GM21447 (cell line): ENCODE measurements around the gene ANTXR1.

Experiments
- ATAC-seq: cut with Tn5 transposase; IDR thresholded peaks from one replicate; pipeline ENCODE4 v1.9.1; 2021; ENCODE audit not compliant: unreplicated experiment

ANTXR1 gene

GRCh38 chr2:69092857-69093256, 79.9 kb downstream of the ANTXR1 start:
- ATAC-seq = no peak

- no peak for ATAC-seq
Observed at GRCh38 chr2:69095305-69095704, 82.3 kb downstream of the ANTXR1 start.

- ATAC-seq = no peak
Observed at GRCh38 chr2:69096326-69097095, 83.5 kb downstream of the ANTXR1 start.

- ATAC-seq = no peak
Observed at GRCh38 chr2:69097148-69097610, 84.2 kb downstream of the ANTXR1 start.

- no peak for ATAC-seq
Observed at GRCh38 chr2:69097891-69098655, 85.1 kb downstream of the ANTXR1 start.

GRCh38 chr2:69099541-69099940, 86.6 kb downstream of the ANTXR1 start:
- no peak for ATAC-seq

GRCh38 chr2:69100220-69100723, 87.3 kb downstream of the ANTXR1 start:
- ATAC-seq = no peak

- ATAC-seq = no peak
Observed at GRCh38 chr2:69102041-69102593, 89.1 kb downstream of the ANTXR1 start.

- no peak for ATAC-seq
Observed at GRCh38 chr2:69103419-69103818, 90.4 kb downstream of the ANTXR1 start.

GRCh38 chr2:69104261-69104660, 91.3 kb downstream of the ANTXR1 start:
- no peak for ATAC-seq

- no peak for ATAC-seq
Observed at GRCh38 chr2:69109255-69109654, 96.3 kb downstream of the ANTXR1 start.

- no peak for ATAC-seq
Observed at GRCh38 chr2:69111076-69111475, 98.1 kb downstream of the ANTXR1 start.

- no peak for ATAC-seq
Observed at GRCh38 chr2:69113627-69114026, 100.6 kb downstream of the ANTXR1 start.

- ATAC-seq = no peak
Observed at GRCh38 chr2:69114534-69114933, 101.6 kb downstream of the ANTXR1 start.

- no peak for ATAC-seq
Observed at GRCh38 chr2:69116438-69116837, 103.5 kb downstream of the ANTXR1 start.

GRCh38 chr2:69118609-69119008, 105.6 kb downstream of the ANTXR1 start:
- ATAC-seq = no peak

- ATAC-seq = no peak
Observed at GRCh38 chr2:69119104-69119894, 106.3 kb downstream of the ANTXR1 start.

- no peak for ATAC-seq
Observed at GRCh38 chr2:69122271-69122670, 109.3 kb downstream of the ANTXR1 start.

GRCh38 chr2:69123182-69123581, 110.2 kb downstream of the ANTXR1 start:
- no peak for ATAC-seq

- no peak for ATAC-seq
Observed at GRCh38 chr2:69124343-69124742, 111.4 kb downstream of the ANTXR1 start.

- ATAC-seq = no peak
Observed at GRCh38 chr2:69125816-69126215, 112.8 kb downstream of the ANTXR1 start.
